Measurements from ENCODE around the gene AQP12A.

DNA sequence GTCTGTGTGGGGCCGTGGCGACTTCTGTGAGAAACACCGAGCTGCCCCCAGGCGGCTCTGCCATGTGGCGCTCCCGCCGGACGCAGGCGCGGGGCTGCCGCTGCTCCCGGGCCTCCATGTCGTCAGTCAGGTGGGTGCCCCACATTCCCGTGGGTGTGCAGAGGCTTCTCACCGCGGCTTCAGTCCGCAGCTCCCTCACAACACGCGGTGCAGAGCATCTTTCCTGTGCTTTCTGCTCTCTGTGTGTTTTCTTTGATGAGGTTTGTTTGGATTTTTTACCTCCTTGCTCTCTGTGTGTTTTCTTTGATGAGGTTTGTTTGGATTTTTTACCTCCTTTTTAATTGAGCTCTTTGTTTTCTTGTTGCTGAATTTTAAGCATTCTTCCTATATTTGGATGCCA lies 13.0 kb downstream of the AQP12A start:
- TF ChIP-seq, protein P1, sequence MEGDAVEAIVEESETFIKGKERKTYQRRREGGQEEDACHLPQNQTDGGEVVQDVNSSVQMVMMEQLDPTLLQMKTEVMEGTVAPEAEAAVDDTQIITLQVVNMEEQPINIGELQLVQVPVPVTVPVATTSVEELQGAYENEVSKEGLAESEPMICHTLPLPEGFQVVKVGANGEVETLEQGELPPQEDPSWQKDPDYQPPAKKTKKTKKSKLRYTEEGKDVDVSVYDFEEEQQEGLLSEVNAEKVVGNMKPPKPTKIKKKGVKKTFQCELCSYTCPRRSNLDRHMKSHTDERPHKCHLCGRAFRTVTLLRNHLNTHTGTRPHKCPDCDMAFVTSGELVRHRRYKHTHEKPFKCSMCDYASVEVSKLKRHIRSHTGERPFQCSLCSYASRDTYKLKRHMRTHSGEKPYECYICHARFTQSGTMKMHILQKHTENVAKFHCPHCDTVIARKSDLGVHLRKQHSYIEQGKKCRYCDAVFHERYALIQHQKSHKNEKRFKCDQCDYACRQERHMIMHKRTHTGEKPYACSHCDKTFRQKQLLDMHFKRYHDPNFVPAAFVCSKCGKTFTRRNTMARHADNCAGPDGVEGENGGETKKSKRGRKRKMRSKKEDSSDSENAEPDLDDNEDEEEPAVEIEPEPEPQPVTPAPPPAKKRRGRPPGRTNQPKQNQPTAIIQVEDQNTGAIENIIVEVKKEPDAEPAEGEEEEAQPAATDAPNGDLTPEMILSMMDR (IDR thresholded peaks at IDR 0.05) = no peak
- TF ChIP-seq POLR2A (IDR thresholded peaks at IDR 0.05; ENCODE audit: low read depth) = no peak

Measured in esophagus muscularis mucosa (tissue), 3 donors.